SK-N-SH treated with all-trans-retinoic acid at 6 μM for 48 hours (cell line): ENCODE measurements around the gene FGF19.

ENCODE experiments used
- ATAC-seq: fragments of 200-7000 bp; cut with Tn5 transposase; 3 replicates; pipeline ENCODE4 v1.9.1; 2020; ENCODE audit warnings: mild to moderate bottlenecking, moderate library complexity
- BACH2 ChIP-seq: fragments of 250-450 bp; sonication (Bioruptor Pico); IDR thresholded peaks from 2 replicates; pipeline ENCODE4 v1.9.0; 2021; ENCODE audit warnings: mild to moderate bottlenecking, borderline replicate concordance
- CSDC2 ChIP-seq: fragments of 250-450 bp; sonication (Bioruptor Pico); IDR thresholded peaks from 2 replicates; pipeline ENCODE4 v1.5.0; 2020; ENCODE audit warnings: mild to moderate bottlenecking, moderate library complexity
- CSRNP3 ChIP-seq: fragments of 250-450 bp; sonication (Bioruptor Pico); IDR thresholded peaks from 2 replicates; pipeline ENCODE4 v1.5.1; 2021; ENCODE audit warnings: mild to moderate bottlenecking, moderate library complexity
- ESRRG ChIP-seq: fragments of 250-450 bp; sonication (Bioruptor Pico); IDR thresholded peaks from 2 replicates; pipeline ENCODE4 v1.6.1; 2021; ENCODE audit warnings: mild to moderate bottlenecking
- GLIS3 ChIP-seq: fragments of 250-450 bp; sonication (Bioruptor Pico); IDR thresholded peaks from 2 replicates; pipeline ENCODE4 v1.5.0; 2020; ENCODE audit warnings: mild to moderate bottlenecking, moderate library complexity
- ISL1 ChIP-seq: fragments of 250-450 bp; sonication (Bioruptor Pico); IDR thresholded peaks from 2 replicates; pipeline ENCODE4 v2.1.2; 2022; ENCODE audit warnings: mild to moderate bottlenecking, moderate library complexity
- OSR1 ChIP-seq: fragments of 250-450 bp; sonication (Bioruptor Pico); IDR thresholded peaks from 2 replicates; pipeline ENCODE4 v1.8.0; 2022; ENCODE audit warnings: moderate library complexity, mild to moderate bottlenecking, inconsistent platforms
- POU6F1 ChIP-seq: fragments of 250-450 bp; sonication (Bioruptor Pico); IDR thresholded peaks from 2 replicates; pipeline ENCODE4 v1.8.0; 2021; ENCODE audit warnings: low read depth, mild to moderate bottlenecking, moderate library complexity, borderline replicate concordance
- PPARA ChIP-seq: fragments of 250-450 bp; sonication (Bioruptor Pico); IDR thresholded peaks from 2 replicates; pipeline ENCODE4 v1.5.0; 2020; ENCODE audit warnings: mild to moderate bottlenecking, borderline replicate concordance
- RARB ChIP-seq: fragments of 250-450 bp; sonication (Bioruptor Pico); IDR thresholded peaks from 2 replicates; pipeline ENCODE4 v1.8.0; 2021; ENCODE audit warnings: mild to moderate bottlenecking, moderate library complexity
- SNAI2 ChIP-seq: fragments of 250-450 bp; sonication (Bioruptor Pico); IDR thresholded peaks from 2 replicates; pipeline ENCODE4 v1.5.0; 2020; ENCODE audit warnings: mild to moderate bottlenecking, moderate library complexity
- TCF4 ChIP-seq: fragments of 250-450 bp; sonication (Bioruptor Pico); IDR thresholded peaks from 2 replicates; pipeline ENCODE4 v1.8.0; 2021; ENCODE audit warnings: mild to moderate bottlenecking, moderate library complexity, borderline replicate concordance
- ZC3H10 ChIP-seq: fragments of 250-450 bp; sonication (Bioruptor Pico); IDR thresholded peaks from 2 replicates; pipeline ENCODE4 v1.5.1; 2021; ENCODE audit warnings: mild to moderate bottlenecking, moderate library complexity
- ZFP3 ChIP-seq: fragments of 250-450 bp; sonication (Bioruptor Pico); IDR thresholded peaks from 2 replicates; pipeline ENCODE4 v1.5.0; 2020; ENCODE audit warnings: mild to moderate bottlenecking, moderate library complexity
- ZFP30 ChIP-seq: fragments of 450-650 bp; formaldehyde crosslinking; IDR thresholded peaks from 2 replicates; pipeline ENCODE4 v1.5.0; 2022; ENCODE audit warnings: mild to moderate bottlenecking, moderate library complexity
- ZNF565 ChIP-seq: fragments of 450-650 bp; formaldehyde crosslinking; conservative IDR thresholded peaks from 2 replicates; pipeline ENCODE4 v1.5.0; 2020; ENCODE audit warnings: low read depth, mild to moderate bottlenecking, moderate library complexity
- ZNF70 ChIP-seq: fragments of 450-650 bp; formaldehyde crosslinking; IDR thresholded peaks from 2 replicates; pipeline ENCODE4 v1.5.0; 2020; ENCODE audit warnings: mild to moderate bottlenecking, moderate library complexity
- ZNF8 ChIP-seq: fragments of 450-650 bp; formaldehyde crosslinking; IDR thresholded peaks from 2 replicates; pipeline ENCODE4 v1.5.0; 2020; ENCODE audit warnings: mild to moderate bottlenecking, moderate library complexity
- TF ChIP-seq, protein P1 (sequence below): fragments of 250-450 bp; sonication (Bioruptor Pico); IDR thresholded peaks from 2 replicates; pipeline ENCODE4 v1.5.1; 2020; ENCODE audit warnings: low read depth, mild to moderate bottlenecking, moderate library complexity
- TF ChIP-seq, protein P2 (sequence below): fragments of 250-450 bp; sonication (Bioruptor Pico); IDR thresholded peaks from 2 replicates; pipeline ENCODE4 v1.5.0; 2020; ENCODE audit warnings: mild to moderate bottlenecking, moderate library complexity

FGF19 gene

DNA sequence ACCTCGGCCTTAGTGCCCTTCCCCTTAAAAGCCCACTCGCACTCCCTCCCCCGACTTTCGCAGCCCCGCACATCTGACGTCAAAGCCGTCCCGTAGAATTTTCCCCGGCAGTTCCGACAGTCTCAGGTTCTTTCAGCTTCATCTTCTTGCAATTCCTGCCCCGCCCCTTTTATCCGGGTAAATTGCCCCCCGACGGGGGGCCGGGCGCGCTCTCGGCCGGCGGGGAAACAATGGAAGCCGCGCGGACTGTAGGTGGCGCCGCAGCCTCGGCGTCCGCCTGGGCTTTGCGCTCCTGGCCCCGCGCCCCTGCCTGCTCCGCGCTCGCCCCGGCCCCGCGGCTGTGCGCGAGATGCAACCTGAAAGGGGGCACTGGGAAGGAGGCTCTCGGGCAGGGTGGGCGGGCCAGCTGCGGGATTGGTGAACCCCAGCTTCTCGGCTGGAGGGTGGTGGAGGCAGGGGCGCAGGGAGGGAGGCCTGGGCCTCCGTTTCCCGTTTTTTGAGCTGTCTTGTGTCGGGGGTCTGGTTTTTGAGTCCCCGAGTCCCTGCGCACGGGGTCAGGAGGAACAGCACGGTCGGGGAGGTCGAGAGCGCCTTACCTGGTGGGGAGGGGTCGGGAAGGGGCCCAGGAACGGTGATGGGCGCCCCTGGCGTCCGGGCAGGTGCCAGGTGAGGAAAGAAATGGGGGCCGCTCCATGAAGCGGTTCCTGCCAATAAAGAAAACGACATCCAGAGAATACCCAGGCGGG, 859 bp upstream of the FGF19 start:
- TF ChIP-seq ZNF70 (CRISPR knock-in tag): no peak
- TF ChIP-seq POU6F1 (CRISPR knock-in tag): no peak
- no peak for TF ChIP-seq BACH2 (CRISPR knock-in tag)
- no peak for TF ChIP-seq ZC3H10 (CRISPR knock-in tag)
- no peak for TF ChIP-seq SNAI2 (CRISPR knock-in tag)
- no peak for TF ChIP-seq ZNF565 (CRISPR knock-in tag)
- TF ChIP-seq CSRNP3: no peak
- TF ChIP-seq ZFP3: no peak
- no peak for TF ChIP-seq GLIS3
- TF ChIP-seq RARB: no peak
- TF ChIP-seq, protein P1, sequence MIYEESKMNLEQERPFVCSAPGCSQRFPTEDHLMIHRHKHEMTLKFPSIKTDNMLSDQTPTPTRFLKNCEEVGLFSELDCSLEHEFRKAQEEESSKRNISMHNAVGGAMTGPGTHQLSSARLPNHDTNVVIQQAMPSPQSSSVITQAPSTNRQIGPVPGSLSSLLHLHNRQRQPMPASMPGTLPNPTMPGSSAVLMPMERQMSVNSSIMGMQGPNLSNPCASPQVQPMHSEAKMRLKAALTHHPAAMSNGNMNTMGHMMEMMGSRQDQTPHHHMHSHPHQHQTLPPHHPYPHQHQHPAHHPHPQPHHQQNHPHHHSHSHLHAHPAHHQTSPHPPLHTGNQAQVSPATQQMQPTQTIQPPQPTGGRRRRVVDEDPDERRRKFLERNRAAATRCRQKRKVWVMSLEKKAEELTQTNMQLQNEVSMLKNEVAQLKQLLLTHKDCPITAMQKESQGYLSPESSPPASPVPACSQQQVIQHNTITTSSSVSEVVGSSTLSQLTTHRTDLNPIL: no peak
- no peak for TF ChIP-seq TCF4 (CRISPR knock-in tag)
- TF ChIP-seq ESRRG: no peak
- TF ChIP-seq ISL1 (CRISPR knock-in tag): no peak
- no peak for TF ChIP-seq PPARA (CRISPR knock-in tag)
- peak; percentile 70 for ATAC-seq

DNA sequence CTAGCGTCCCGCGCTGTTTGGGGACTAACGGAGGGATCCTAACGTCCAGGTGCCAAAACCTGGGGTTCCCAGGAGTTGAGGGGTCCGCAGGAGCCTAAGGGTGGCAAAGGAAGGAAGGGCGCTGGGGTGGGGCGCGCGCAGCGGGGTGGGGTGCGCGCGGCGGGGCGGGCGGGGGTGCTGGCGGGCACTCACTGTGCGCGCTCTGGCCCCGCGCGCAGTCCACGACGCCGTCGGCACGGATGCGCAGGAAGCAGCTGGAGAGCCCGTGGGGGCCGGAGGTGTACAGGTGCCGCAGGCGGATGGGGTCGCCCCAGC, 412 bp downstream of the FGF19 start:
- ATAC-seq: no peak
- TF ChIP-seq TCF4 (CRISPR knock-in tag) (no peak), ZFP3 (no peak), GLIS3 (no peak), ESRRG (no peak), ZNF8 (CRISPR knock-in tag) (no peak), ZFP30 (no peak), ZNF565 (CRISPR knock-in tag) (no peak), RARB (no peak), PPARA (CRISPR knock-in tag) (no peak), CSDC2 (no peak), CSRNP3 (no peak), OSR1 (CRISPR knock-in tag) (no peak)
- TF ChIP-seq, protein P1: no peak
- TF ChIP-seq, protein P2, sequence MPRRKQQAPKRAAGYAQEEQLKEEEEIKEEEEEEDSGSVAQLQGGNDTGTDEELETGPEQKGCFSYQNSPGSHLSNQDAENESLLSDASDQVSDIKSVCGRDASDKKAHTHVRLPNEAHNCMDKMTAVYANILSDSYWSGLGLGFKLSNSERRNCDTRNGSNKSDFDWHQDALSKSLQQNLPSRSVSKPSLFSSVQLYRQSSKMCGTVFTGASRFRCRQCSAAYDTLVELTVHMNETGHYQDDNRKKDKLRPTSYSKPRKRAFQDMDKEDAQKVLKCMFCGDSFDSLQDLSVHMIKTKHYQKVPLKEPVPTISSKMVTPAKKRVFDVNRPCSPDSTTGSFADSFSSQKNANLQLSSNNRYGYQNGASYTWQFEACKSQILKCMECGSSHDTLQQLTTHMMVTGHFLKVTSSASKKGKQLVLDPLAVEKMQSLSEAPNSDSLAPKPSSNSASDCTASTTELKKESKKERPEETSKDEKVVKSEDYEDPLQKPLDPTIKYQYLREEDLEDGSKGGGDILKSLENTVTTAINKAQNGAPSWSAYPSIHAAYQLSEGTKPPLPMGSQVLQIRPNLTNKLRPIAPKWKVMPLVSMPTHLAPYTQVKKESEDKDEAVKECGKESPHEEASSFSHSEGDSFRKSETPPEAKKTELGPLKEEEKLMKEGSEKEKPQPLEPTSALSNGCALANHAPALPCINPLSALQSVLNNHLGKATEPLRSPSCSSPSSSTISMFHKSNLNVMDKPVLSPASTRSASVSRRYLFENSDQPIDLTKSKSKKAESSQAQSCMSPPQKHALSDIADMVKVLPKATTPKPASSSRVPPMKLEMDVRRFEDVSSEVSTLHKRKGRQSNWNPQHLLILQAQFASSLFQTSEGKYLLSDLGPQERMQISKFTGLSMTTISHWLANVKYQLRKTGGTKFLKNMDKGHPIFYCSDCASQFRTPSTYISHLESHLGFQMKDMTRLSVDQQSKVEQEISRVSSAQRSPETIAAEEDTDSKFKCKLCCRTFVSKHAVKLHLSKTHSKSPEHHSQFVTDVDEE (CRISPR knock-in tag): no peak
